Measurements from ENCODE around the gene CIAO1.
"Not testable (repeated sequence)": the region's sequence is repeated elsewhere in the genome, so short reads cannot be mapped to it uniquely, and the experiment has no call there.

Gene CIAO1

GRCh38 chr2:96276787-96277499 lies 10.9 kb downstream of the CIAO1 start:
- no peak for DNase-seq (ENCODE audit: low read depth)

GRCh38 chr2:96287273-96287856 lies 21.3 kb downstream of the CIAO1 start:
- no peak for DNase-seq (ENCODE audit: low read depth)

GRCh38 chr2:96291751-96292150 lies 25.7 kb downstream of the CIAO1 start:
- no peak for DNase-seq (ENCODE audit: low read depth)

- not testable (repeated sequence) for DNase-seq (ENCODE audit: low read depth)
These were observed 28.2 kb downstream of the CIAO1 start for GRCh38 chr2:96294271-96294670.

GRCh38 chr2:96296925-96297324 lies 30.9 kb downstream of the CIAO1 start:
- no peak for DNase-seq (ENCODE audit: low read depth)

GRCh38 chr2:96301865-96302264 lies 35.8 kb downstream of the CIAO1 start:
- no peak for DNase-seq (ENCODE audit: low read depth)

GRCh38 chr2:96304606-96305005 lies 38.6 kb downstream of the CIAO1 start:
- DNase-seq (ENCODE audit: low read depth) = no peak

GRCh38 chr2:96305091-96305978 lies 39.3 kb downstream of the CIAO1 start, which contains the start of gene SNRNP200:
Gene SNRNP200, minus strand, starts transcription at chr2:96305546. Its CDS starts 109 bp downstream, at chr2:96305437.
- DNase-seq (ENCODE audit: low read depth) = peak; percentile 79

- DNase-seq (ENCODE audit: low read depth) = no peak
These were observed 39.9 kb downstream of the CIAO1 start for GRCh38 chr2:96305979-96306308.

GRCh38 chr2:96306370-96306769 lies 40.3 kb downstream of the CIAO1 start:
- DNase-seq (ENCODE audit: low read depth) = no peak

GRCh38 chr2:96308248-96308647 lies 42.2 kb downstream of the CIAO1 start:
- no peak for DNase-seq (ENCODE audit: low read depth)

GRCh38 chr2:96315005-96315399 lies 49.0 kb downstream of the CIAO1 start:
- no peak for DNase-seq (ENCODE audit: low read depth)

GRCh38 chr2:96315400-96316071 lies 49.5 kb downstream of the CIAO1 start:
- no peak for DNase-seq (ENCODE audit: low read depth)

- no peak for DNase-seq (ENCODE audit: low read depth)
These were observed 51.0 kb downstream of the CIAO1 start for GRCh38 chr2:96316999-96317398.

GRCh38 chr2:96317584-96317997 lies 51.6 kb downstream of the CIAO1 start:
- no peak for DNase-seq (ENCODE audit: low read depth)

- DNase-seq (ENCODE audit: low read depth) = no peak
These were observed 52.7 kb downstream of the CIAO1 start for GRCh38 chr2:96318723-96319122.

- no peak for DNase-seq (ENCODE audit: low read depth)
These were observed 53.4 kb downstream of the CIAO1 start for GRCh38 chr2:96319396-96319795.

GRCh38 chr2:96320326-96320725 lies 54.3 kb downstream of the CIAO1 start:
- no peak for DNase-seq (ENCODE audit: low read depth)

- DNase-seq (ENCODE audit: low read depth) = no peak
These were observed 55.0 kb downstream of the CIAO1 start for GRCh38 chr2:96320728-96321622.
